HG03159 (cell line): Measurements from ENCODE around the gene KLHL42.
"Not testable (repeated sequence)": the region's sequence is repeated elsewhere in the genome, so short reads cannot be mapped to it uniquely, and the experiment has no call there.

Experiments
- ATAC-seq: cut with Tn5 transposase; IDR thresholded peaks from one replicate; pipeline ENCODE4 v1.9.1; 2021; ENCODE audit warnings: mild to moderate bottlenecking, moderate library complexity; ENCODE audit not compliant: unreplicated experiment

Gene KLHL42

GRCh38 chr12:27779920-27780611 lies at the start of gene KLHL42, which contains the start of gene MANSC4:
KLHL42 (plus strand) TSS chr12:27780233; CDS start chr12:27780331, 98 bp downstream.
MANSC4 (minus strand) TSS chr12:27780236; CDS start chr12:27771276, 8,960 bp downstream.
- peak; percentile 80 for ATAC-seq

- no peak for ATAC-seq
These were observed 47.8 kb upstream of the KLHL42 start for GRCh38 chr12:27732281-27732680.

GRCh38 chr12:27733052-27733656 lies 46.9 kb upstream of the KLHL42 start:
- ATAC-seq: peak; percentile 79

- no peak for ATAC-seq
These were observed 46.2 kb upstream of the KLHL42 start for GRCh38 chr12:27733791-27734190.

- not testable (repeated sequence) for ATAC-seq
These were observed 45.7 kb upstream of the KLHL42 start for GRCh38 chr12:27734321-27734720.

GRCh38 chr12:27743601-27744000 lies 36.4 kb upstream of the KLHL42 start:
- no peak for ATAC-seq

GRCh38 chr12:27745734-27746133 lies 34.3 kb upstream of the KLHL42 start:
- not testable (repeated sequence) for ATAC-seq

- ATAC-seq: no peak
These were observed 32.8 kb upstream of the KLHL42 start for GRCh38 chr12:27747111-27747820.

GRCh38 chr12:27751386-27752047 lies 28.5 kb upstream of the KLHL42 start:
- ATAC-seq: no peak

- no peak for ATAC-seq
These were observed 25.2 kb upstream of the KLHL42 start for GRCh38 chr12:27754795-27755194.

GRCh38 chr12:27756670-27757195 lies 23.3 kb upstream of the KLHL42 start:
- ATAC-seq: no peak

GRCh38 chr12:27762757-27763156 lies 17.3 kb upstream of the KLHL42 start:
- no peak for ATAC-seq

- peak; percentile 56 for ATAC-seq
These were observed 13.4 kb upstream of the KLHL42 start for GRCh38 chr12:27766587-27766986.

GRCh38 chr12:27769142-27769673 lies 10.8 kb upstream of the KLHL42 start:
- no peak for ATAC-seq

GRCh38 chr12:27771481-27772327 lies 8.3 kb upstream of the KLHL42 start:
- ATAC-seq: no peak

- no peak for ATAC-seq
These were observed 7.5 kb upstream of the KLHL42 start for GRCh38 chr12:27772328-27773049.

GRCh38 chr12:27777141-27777540 lies 2.9 kb upstream of the KLHL42 start:
- no peak for ATAC-seq

GRCh38 chr12:27778206-27778605 lies 1.8 kb upstream of the KLHL42 start:
- ATAC-seq: no peak

GRCh38 chr12:27779416-27779919 lies 565 bp upstream of the KLHL42 start:
- peak; percentile 13 for ATAC-seq
